Measurements from ENCODE around the gene ALDH5A1. TPM values are rescaled to one million over a fixed set of nuclear protein-coding genes. Genes with fewer than 3 reads are reported as not detected.

Gene ALDH5A1
- total and polyA plus RNA-seq, 2 of the 13 experiments (the other 11 are each of a cell fraction or from before 2014, with no cell fraction given): 12.8 to 32.5 TPM

GRCh38 chr6:24493945-24494820 lies 586 bp upstream of the ALDH5A1 start (continued):
- TF ChIP-seq, protein P1, sequence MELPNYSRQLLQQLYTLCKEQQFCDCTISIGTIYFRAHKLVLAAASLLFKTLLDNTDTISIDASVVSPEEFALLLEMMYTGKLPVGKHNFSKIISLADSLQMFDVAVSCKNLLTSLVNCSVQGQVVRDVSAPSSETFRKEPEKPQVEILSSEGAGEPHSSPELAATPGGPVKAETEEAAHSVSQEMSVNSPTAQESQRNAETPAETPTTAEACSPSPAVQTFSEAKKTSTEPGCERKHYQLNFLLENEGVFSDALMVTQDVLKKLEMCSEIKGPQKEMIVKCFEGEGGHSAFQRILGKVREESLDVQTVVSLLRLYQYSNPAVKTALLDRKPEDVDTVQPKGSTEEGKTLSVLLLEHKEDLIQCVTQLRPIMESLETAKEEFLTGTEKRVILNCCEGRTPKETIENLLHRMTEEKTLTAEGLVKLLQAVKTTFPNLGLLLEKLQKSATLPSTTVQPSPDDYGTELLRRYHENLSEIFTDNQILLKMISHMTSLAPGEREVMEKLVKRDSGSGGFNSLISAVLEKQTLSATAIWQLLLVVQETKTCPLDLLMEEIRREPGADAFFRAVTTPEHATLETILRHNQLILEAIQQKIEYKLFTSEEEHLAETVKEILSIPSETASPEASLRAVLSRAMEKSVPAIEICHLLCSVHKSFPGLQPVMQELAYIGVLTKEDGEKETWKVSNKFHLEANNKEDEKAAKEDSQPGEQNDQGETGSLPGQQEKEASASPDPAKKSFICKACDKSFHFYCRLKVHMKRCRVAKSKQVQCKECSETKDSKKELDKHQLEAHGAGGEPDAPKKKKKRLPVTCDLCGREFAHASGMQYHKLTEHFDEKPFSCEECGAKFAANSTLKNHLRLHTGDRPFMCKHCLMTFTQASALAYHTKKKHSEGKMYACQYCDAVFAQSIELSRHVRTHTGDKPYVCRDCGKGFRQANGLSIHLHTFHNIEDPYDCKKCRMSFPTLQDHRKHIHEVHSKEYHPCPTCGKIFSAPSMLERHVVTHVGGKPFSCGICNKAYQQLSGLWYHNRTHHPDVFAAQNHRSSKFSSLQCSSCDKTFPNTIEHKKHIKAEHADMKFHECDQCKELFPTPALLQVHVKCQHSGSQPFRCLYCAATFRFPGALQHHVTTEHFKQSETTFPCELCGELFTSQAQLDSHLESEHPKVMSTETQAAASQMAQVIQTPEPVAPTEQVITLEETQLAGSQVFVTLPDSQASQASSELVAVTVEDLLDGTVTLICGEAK (IDR thresholded peaks at IDR 0.05): no peak
- TF ChIP-seq, protein P1 (CRISPR knock-in tag; IDR thresholded peaks at IDR 0.05): no peak; the same call in 1 of the 2 replicates
- TF ChIP-seq TFDP2 (CRISPR knock-in tag; IDR thresholded peaks at IDR 0.05) (no peak), ATF5 (CRISPR knock-in tag; IDR thresholded peaks at IDR 0.05; ENCODE audit: low read depth) (no peak), EP300 (IDR thresholded peaks at IDR 0.05; ENCODE audit: low read depth in 2 of 2, low read length in 2 of 2) (no peak), EP300 (CRISPR knock-in tag; IDR thresholded peaks at IDR 0.05; ENCODE audit: borderline replicate concordance) (0 out of 2 replicates have a peak, but pooled peaks have one; percentile 23), ZNF468 (CRISPR knock-in tag; IDR thresholded peaks at IDR 0.05) (no peak)
- TF ChIP-seq, protein P2, sequence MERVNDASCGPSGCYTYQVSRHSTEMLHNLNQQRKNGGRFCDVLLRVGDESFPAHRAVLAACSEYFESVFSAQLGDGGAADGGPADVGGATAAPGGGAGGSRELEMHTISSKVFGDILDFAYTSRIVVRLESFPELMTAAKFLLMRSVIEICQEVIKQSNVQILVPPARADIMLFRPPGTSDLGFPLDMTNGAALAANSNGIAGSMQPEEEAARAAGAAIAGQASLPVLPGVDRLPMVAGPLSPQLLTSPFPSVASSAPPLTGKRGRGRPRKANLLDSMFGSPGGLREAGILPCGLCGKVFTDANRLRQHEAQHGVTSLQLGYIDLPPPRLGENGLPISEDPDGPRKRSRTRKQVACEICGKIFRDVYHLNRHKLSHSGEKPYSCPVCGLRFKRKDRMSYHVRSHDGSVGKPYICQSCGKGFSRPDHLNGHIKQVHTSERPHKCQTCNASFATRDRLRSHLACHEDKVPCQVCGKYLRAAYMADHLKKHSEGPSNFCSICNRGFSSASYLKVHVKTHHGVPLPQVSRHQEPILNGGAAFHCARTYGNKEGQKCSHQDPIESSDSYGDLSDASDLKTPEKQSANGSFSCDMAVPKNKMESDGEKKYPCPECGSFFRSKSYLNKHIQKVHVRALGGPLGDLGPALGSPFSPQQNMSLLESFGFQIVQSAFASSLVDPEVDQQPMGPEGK (CRISPR knock-in tag; IDR thresholded peaks at IDR 0.05): peak; percentile 55; the same call in 1 of the 2 replicates

All from HepG2 (cell line).